Caco-2 (cell line): ENCODE results near the gene RBM20. TPM values are rescaled to one million over a fixed set of nuclear protein-coding genes. Genes with fewer than 3 reads are reported as not detected.

ENCODE experiments used
- BruUV-seq: library from RNA; stranded (reverse); fragments of 400-500 nt; replicated peaks from 2 replicates; lab custom pipeline; 2021; lab: Mats Ljungman, UMichigan
- CTCF ChIA-PET: fragments of 300-600 bp; sonication (Branson Sonifier 250); formaldehyde crosslinking; loops from one replicate; lab custom pipeline; 2022; ENCODE audit warnings: antibody characterized with exemption; lab: Charles Lee
- POLR2A ChIA-PET: fragments of 300-600 bp; sonication (Branson Sonifier 250); formaldehyde crosslinking; loops from one replicate; lab custom pipeline; 2022; ENCODE audit warnings: antibody characterized with exemption; lab: Charles Lee
- DNase-seq, 2 experiments: peaks; one replicate each; pipeline versions ENCODE4 v3.0.0 to v3.0.0-alpha.2; 2020 to 2022
- H3K27me3 ChIP-seq: replicated peaks from 2 replicates; pipeline ENCODE4 v1.6.0; 2011; ENCODE audit warnings: low read length; ENCODE audit not compliant: control insufficient read depth, insufficient read depth
- H3K36me3 ChIP-seq: 2 replicates; pipeline ENCODE4 v1.5.1; 2011; ENCODE audit warnings: low read length; ENCODE audit not compliant: control insufficient read depth, insufficient read depth
- H3K4me1 ChIP-seq: fragments of 250-450 bp; sonication (Bioruptor Pico); 2 replicates; pipeline ENCODE4 v1.5.1; 2020; ENCODE audit warnings: mild to moderate bottlenecking
- H3K4me3 ChIP-seq: 2 replicates; pipeline ENCODE4 v1.5.1; 2011; ENCODE audit warnings: low read depth, mild to moderate bottlenecking, control low read depth, low read length
- H3K9me3 ChIP-seq: fragments of 250-450 bp; sonication (Bioruptor Pico); 2 replicates; pipeline ENCODE4 v1.5.1; 2020; ENCODE audit warnings: mild to moderate bottlenecking, moderate library complexity
- H3K27ac Mint-ChIP-seq: one replicate; pipeline ENCODE4 v1.8.0; 2022; ENCODE audit warnings: mixed read lengths; ENCODE audit not compliant: unreplicated experiment
- H3K27me3 Mint-ChIP-seq: one replicate; pipeline ENCODE4 v1.8.0; 2022; ENCODE audit warnings: mixed read lengths; ENCODE audit not compliant: insufficient read depth, unreplicated experiment
- H3K36me3 Mint-ChIP-seq: one replicate; pipeline ENCODE4 v1.8.0; 2022; ENCODE audit warnings: mild to moderate bottlenecking, mixed read lengths; ENCODE audit not compliant: insufficient read depth, unreplicated experiment
- H3K4me1 Mint-ChIP-seq: one replicate; pipeline ENCODE4 v1.8.0; 2022; ENCODE audit warnings: low read depth, mixed read lengths; ENCODE audit not compliant: unreplicated experiment
- H3K4me3 Mint-ChIP-seq: one replicate; pipeline ENCODE4 v1.8.0; 2022; ENCODE audit warnings: mild to moderate bottlenecking, moderate library complexity, mixed read lengths; ENCODE audit not compliant: unreplicated experiment
- H3K9me3 Mint-ChIP-seq: one replicate; pipeline ENCODE4 v1.8.0; 2022; ENCODE audit warnings: mixed read lengths; ENCODE audit not compliant: unreplicated experiment
- intact Hi-C: fragments of 100-400 bp; cut with micrococcal nuclease; formaldehyde crosslinking; loops from one replicate; pipeline ENCODE4 v1.10.0; 2022; ENCODE audit not compliant: unreplicated experiment
- total RNA-seq: library from RNA; stranded (reverse); gene quantifications from 2 replicates; pipeline ENCODE4 v1.2.3, GENCODE V29; 2022
- TF ChIP-seq, protein P1 (sequence below), 2 experiments: fragments of 200-600 bp in 1 of 2; IDR thresholded peaks; 1 replicate in 1 of 2; 2 replicates in 1 of 2; pipeline versions ENCODE4 v1.5.1 to v1.8.0; 2011 to 2022; ENCODE audit warnings: antibody characterized with exemption in 1 of 2, control low read depth in 1 of 2, inconsistent platforms in 1 of 2, low read depth in 1 of 2, low read length in 1 of 2, mild to moderate bottlenecking in 1 of 2, moderate library complexity in 1 of 2; ENCODE audit not compliant: insufficient read depth in 1 of 2, severe bottlenecking in 1 of 2, unreplicated experiment in 1 of 2

RBM20 gene
- total RNA-seq, 1 experiment from 2014 or later = 0.36 TPM

GRCh38 chr10:110751850-110752249, 107.7 kb downstream of the RBM20 start:
- Mint-ChIP-seq H3K9me3 (peaks cover 22% of the 10 kb centered on the region), H3K4me1 (no peaks in the 10 kb centered on the region), H3K36me3 (no peaks in the 10 kb centered on the region), H3K4me3 (no peak overlapping the region), H3K27ac (no peak overlapping the region), H3K27me3 (no peaks in the 10 kb centered on the region)
- POLR2A ChIA-PET = no interaction called here
- H3K4me3 ChIP-seq = no peak overlapping the region
- intact Hi-C loops = no loop called here
- TF ChIP-seq, protein P1, sequence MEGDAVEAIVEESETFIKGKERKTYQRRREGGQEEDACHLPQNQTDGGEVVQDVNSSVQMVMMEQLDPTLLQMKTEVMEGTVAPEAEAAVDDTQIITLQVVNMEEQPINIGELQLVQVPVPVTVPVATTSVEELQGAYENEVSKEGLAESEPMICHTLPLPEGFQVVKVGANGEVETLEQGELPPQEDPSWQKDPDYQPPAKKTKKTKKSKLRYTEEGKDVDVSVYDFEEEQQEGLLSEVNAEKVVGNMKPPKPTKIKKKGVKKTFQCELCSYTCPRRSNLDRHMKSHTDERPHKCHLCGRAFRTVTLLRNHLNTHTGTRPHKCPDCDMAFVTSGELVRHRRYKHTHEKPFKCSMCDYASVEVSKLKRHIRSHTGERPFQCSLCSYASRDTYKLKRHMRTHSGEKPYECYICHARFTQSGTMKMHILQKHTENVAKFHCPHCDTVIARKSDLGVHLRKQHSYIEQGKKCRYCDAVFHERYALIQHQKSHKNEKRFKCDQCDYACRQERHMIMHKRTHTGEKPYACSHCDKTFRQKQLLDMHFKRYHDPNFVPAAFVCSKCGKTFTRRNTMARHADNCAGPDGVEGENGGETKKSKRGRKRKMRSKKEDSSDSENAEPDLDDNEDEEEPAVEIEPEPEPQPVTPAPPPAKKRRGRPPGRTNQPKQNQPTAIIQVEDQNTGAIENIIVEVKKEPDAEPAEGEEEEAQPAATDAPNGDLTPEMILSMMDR (IDR thresholded peaks at IDR 0.05; ENCODE audit: insufficient read depth in 1 of 2, low read depth in 1 of 2, low read length in 1 of 2, severe bottlenecking in 1 of 2, unreplicated experiment in 1 of 2) = no peak
- no peaks in the 10 kb centered on the region for H3K4me1 ChIP-seq
- CTCF ChIA-PET = no interaction called here
- no peaks in the 10 kb centered on the region; the same call in 1 of the 2 replicates for H3K9me3 ChIP-seq
- no TSS peak for BruUV-seq
- H3K27me3 ChIP-seq = no peaks in the 10 kb centered on the region; the same call in 1 of the 2 replicates
- H3K36me3 ChIP-seq = no peaks in the 10 kb centered on the region
- DNase-seq = no peak

- BruUV-seq = no TSS peak
- intact Hi-C loops = no loop called here
- no peak overlapping the region for H3K27ac Mint-ChIP-seq
- H3K36me3 Mint-ChIP-seq = no peaks in the 10 kb centered on the region
- peaks cover 18% of the 10 kb centered on the region for H3K9me3 Mint-ChIP-seq
- Histone ChIP-seq H3K27me3 (no peaks in the 10 kb centered on the region), H3K9me3 (no peaks in the 10 kb centered on the region; the same call in 1 of the 2 replicates), H3K4me3 (no peak overlapping the region), H3K4me1 (no peaks in the 10 kb centered on the region), H3K36me3 (no peaks in the 10 kb centered on the region)
- ChIA-PET POLR2A (no interaction called here), CTCF (no interaction called here)
- no peaks in the 10 kb centered on the region for H3K27me3 Mint-ChIP-seq
- DNase-seq = no peak
- TF ChIP-seq, protein P1 (IDR thresholded peaks at IDR 0.05; ENCODE audit: insufficient read depth in 1 of 2, low read depth in 1 of 2, low read length in 1 of 2, severe bottlenecking in 1 of 2, unreplicated experiment in 1 of 2) = no peak
- no peaks in the 10 kb centered on the region for H3K4me1 Mint-ChIP-seq
- no peak overlapping the region for H3K4me3 Mint-ChIP-seq
Measured at GRCh38 chr10:110753462-110753861, 109.3 kb downstream of the RBM20 start.

DNA sequence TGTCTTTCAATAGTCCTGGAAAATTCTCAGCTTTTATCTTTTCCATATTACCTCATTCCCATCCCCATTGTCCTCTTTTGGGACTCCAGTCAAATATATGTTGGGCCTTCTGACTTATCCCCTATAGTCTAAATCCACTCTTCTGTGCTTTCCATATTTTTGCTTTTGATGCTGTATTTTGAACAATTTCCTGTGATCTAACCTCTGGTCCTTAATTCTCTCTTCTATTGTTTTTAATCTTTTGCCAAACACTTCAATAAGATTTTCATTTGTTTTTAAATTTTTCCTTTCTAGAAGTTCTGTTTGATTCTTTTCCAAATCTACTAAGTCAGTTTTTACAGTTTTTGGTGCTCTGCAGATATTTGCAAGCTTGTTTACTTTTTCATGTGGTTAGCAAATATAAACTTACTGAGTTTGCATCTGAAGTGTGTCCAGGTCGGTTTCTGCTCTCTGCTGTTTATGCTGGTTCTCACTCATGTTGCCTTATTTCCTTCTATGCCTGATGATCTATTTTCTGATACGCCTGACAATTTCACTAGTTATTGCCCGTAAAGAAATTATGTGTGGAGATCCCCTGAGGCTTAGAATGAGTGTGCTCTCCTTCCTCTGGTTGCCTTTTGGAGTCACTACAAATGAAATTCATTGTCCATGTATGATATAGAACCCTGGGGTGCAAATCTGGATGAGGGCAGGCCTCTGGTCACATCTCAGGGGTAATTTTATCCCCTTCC, 110.4 kb downstream of the RBM20 start:
- Histone ChIP-seq H3K9me3 (no peaks in the 10 kb centered on the region; the same call in 1 of the 2 replicates), H3K36me3 (no peaks in the 10 kb centered on the region), H3K27me3 (no peaks in the 10 kb centered on the region), H3K4me1 (no peaks in the 10 kb centered on the region), H3K4me3 (no peak overlapping the region)
- no peak overlapping the region for H3K27ac Mint-ChIP-seq
- H3K4me1 Mint-ChIP-seq = no peaks in the 10 kb centered on the region
- peaks cover 7% of the 10 kb centered on the region for H3K9me3 Mint-ChIP-seq
- POLR2A ChIA-PET = no interaction called here
- BruUV-seq = no TSS peak
- H3K27me3 Mint-ChIP-seq = no peaks in the 10 kb centered on the region
- DNase-seq = no peak
- intact Hi-C loops = no loop called here
- TF ChIP-seq, protein P1 (IDR thresholded peaks at IDR 0.05; ENCODE audit: insufficient read depth in 1 of 2, low read depth in 1 of 2, low read length in 1 of 2, severe bottlenecking in 1 of 2, unreplicated experiment in 1 of 2) = no peak
- CTCF ChIA-PET = no interaction called here
- H3K36me3 Mint-ChIP-seq = no peaks in the 10 kb centered on the region
- H3K4me3 Mint-ChIP-seq = no peak overlapping the region
